Fibroblast of villous mesenchyme (primary cell): Measurements from ENCODE around the gene TRAPPC12. TPM values are rescaled to one million over a fixed set of nuclear protein-coding genes. Genes with fewer than 3 reads are reported as not detected.
"Not testable (repeated sequence)": the region's sequence is repeated elsewhere in the genome, so short reads cannot be mapped to it uniquely, and the experiment has no call there.

ENCODE experiments used
- DNase-seq: peaks from one replicate; pipeline ENCODE4 v3.0.0-alpha.2; 2010; ENCODE audit warnings: low read depth
- H3K4me3 ChIP-seq: 2 replicates; pipeline ENCODE4 v1.5.1; 2011; ENCODE audit warnings: low read depth, mild to moderate bottlenecking, low read length
- CTCF ChIP-seq: IDR thresholded peaks from 2 replicates; pipeline ENCODE4 v1.5.1; 2012; ENCODE audit warnings: low read depth, mild to moderate bottlenecking, low read length; ENCODE audit not compliant: insufficient read depth
- total RNA-seq: library from RNA; depleted of rRNA; stranded (reverse); fragments of >200 nt; gene quantifications from 2 replicates; pipeline ENCODE4 v1.2.3, GENCODE V29; 2012

Gene TRAPPC12
- total RNA-seq, 1 donor = 50.1 TPM

GRCh38 chr2:3445891-3446290 is 66.4 kb downstream of the TRAPPC12 start:
- no peak overlapping the region for H3K4me3 ChIP-seq
- no peak for DNase-seq
- no peak for TF ChIP-seq CTCF

- H3K4me3 ChIP-seq = no peak overlapping the region
- no peak for TF ChIP-seq CTCF
- no peak for DNase-seq
Measured at GRCh38 chr2:3446381-3446780, 66.9 kb downstream of the TRAPPC12 start.

- not testable (repeated sequence) for DNase-seq, H3K4me3 ChIP-seq
Measured at GRCh38 chr2:3447186-3447585, 67.7 kb downstream of the TRAPPC12 start.

GRCh38 chr2:3447789-3448317 is 68.4 kb downstream of the TRAPPC12 start:
- TF ChIP-seq CTCF = no peak
- DNase-seq = no peak
- peak overlapping the region; percentile 39 for H3K4me3 ChIP-seq

GRCh38 chr2:3448441-3448911 is 69.0 kb downstream of the TRAPPC12 start:
- peak; percentile 44 for DNase-seq
- H3K4me3 ChIP-seq = peak overlapping the region; percentile 39

- DNase-seq = peak; percentile 78
- no peak for TF ChIP-seq CTCF
- peak overlapping the region; percentile 39 for H3K4me3 ChIP-seq
Measured at GRCh38 chr2:3449086-3449485, 69.6 kb downstream of the TRAPPC12 start.

GRCh38 chr2:3449936-3450335 is 70.4 kb downstream of the TRAPPC12 start:
- no peak for TF ChIP-seq CTCF
- H3K4me3 ChIP-seq = no peak overlapping the region
- no peak for DNase-seq

- no peak for DNase-seq
Measured at GRCh38 chr2:3450385-3451010, 71.0 kb downstream of the TRAPPC12 start.

More at GRCh38 chr2:3450385-3451010, 71.0 kb downstream of the TRAPPC12 start:
- no peak for TF ChIP-seq CTCF
- no peak overlapping the region for H3K4me3 ChIP-seq
